K562 (cell line): ENCODE data around the gene WFIKKN1. TPM values are rescaled to one million over a fixed set of nuclear protein-coding genes. Genes with fewer than 3 reads are reported as not detected.

Source experiments
- ATAC-seq: fragments of 200-7000 bp; cut with Tn5 transposase; 3 replicates; pipeline ENCODE4 v1.9.1; 2020; ENCODE audit warnings: moderate library complexity
- BruUV-seq: library from RNA; stranded (reverse); fragments of 400-500 nt; replicated peaks from 2 replicates; lab custom pipeline; 2021; lab: Mats Ljungman, UMichigan
- CTCF ChIA-PET: fragments of 300-600 bp; formaldehyde crosslinking; extraction: SDS; loops from one replicate; lab custom pipeline; 2021; ENCODE audit warnings: low intra/inter-chr PET ratio; lab: Yijun Ruan, JAX
- POLR2A ChIA-PET: fragments of 300-600, 350-650 bp; sonication (Branson Sonifier 250); formaldehyde crosslinking; extraction: SDS; loops from one replicate; lab custom pipeline; 2021; ENCODE audit warnings: antibody characterized with exemption, inconsistent platforms; lab: Yijun Ruan, JAX
- DNase-seq, 4 experiments: peaks; one replicate each; pipeline versions ENCODE4 v3.0.0 to v3.0.0-alpha.2; 2011 to 2018; ENCODE audit warnings: low spot score in 3 of 4, mixed read lengths in 3 of 4; ENCODE audit errors: extremely low read depth in 1 of 4
- FAIRE-seq: peaks from 2 replicates; lab custom pipeline; 2011; peaks lifted over from hg19 to GRCh38; lab: Jason Lieb, UNC
- H2AFZ ChIP-seq: 2 replicates; pipeline ENCODE4 v1.6.0; 2011; ENCODE audit warnings: low read depth, low read length, control low read depth, inconsistent platforms
- H3K27ac ChIP-seq: fragments of 200-600 bp; 3 replicates; pipeline ENCODE4 v1.8.0; 2011; ENCODE audit warnings: low read depth, mild to moderate bottlenecking, control low read depth, inconsistent platforms, low read length, moderate library complexity, mixed read lengths; ENCODE audit errors: extremely low read depth
- H3K27me3 ChIP-seq, 2 experiments: fragments of 300-600 bp in 1 of 2; 2 replicates in 1 of 2; 3 replicates in 1 of 2; pipeline versions ENCODE4 v1.6.0 to v1.8.0; 2011; ENCODE audit warnings: inconsistent platforms in 2 of 2, low read length in 2 of 2, mild to moderate bottlenecking in 1 of 2, mixed read lengths in 1 of 2, moderate library complexity in 1 of 2; ENCODE audit not compliant: control insufficient read depth in 2 of 2, insufficient read depth in 2 of 2
- H3K36me3 ChIP-seq: fragments of 300-600 bp; 3 replicates; pipeline ENCODE4 v1.8.0; 2011; ENCODE audit warnings: mild to moderate bottlenecking, low read length, inconsistent platforms; ENCODE audit not compliant: control insufficient read depth, insufficient read depth
- H3K4me1 ChIP-seq, 2 experiments: fragments of 200-600 bp in 1 of 2; replicated peaks in 1 of 2; 2 replicates in 1 of 2; 3 replicates in 1 of 2; pipeline versions ENCODE4 v1.5.1 to v1.8.0; 2011; ENCODE audit warnings: inconsistent platforms in 2 of 2, low read length in 2 of 2, mild to moderate bottlenecking in 1 of 2, mixed read lengths in 1 of 2, moderate library complexity in 1 of 2; ENCODE audit not compliant: control insufficient read depth in 2 of 2, insufficient read depth in 2 of 2
- H3K4me2 ChIP-seq: 2 replicates; pipeline ENCODE4 v1.6.1; 2011; ENCODE audit warnings: low read length, control low read depth, inconsistent platforms, mixed read lengths; ENCODE audit not compliant: insufficient read depth
- H3K4me3 ChIP-seq: fragments of 200-600 bp; sonication (generic), shearing (Covaris generic); 2 replicates; pipeline ENCODE4 v1.5.1; 2016; ENCODE audit warnings: control low read depth, inconsistent platforms
- H3K79me2 ChIP-seq: fragments of 200-600 bp; 3 replicates; pipeline ENCODE4 v1.8.0; 2011; ENCODE audit warnings: low read length, inconsistent platforms; ENCODE audit not compliant: control insufficient read depth, insufficient read depth
- H3K9ac ChIP-seq, 2 experiments: 2 replicates each; pipeline versions ENCODE4 v1.6.0 to v1.6.1; 2011; ENCODE audit warnings: low read depth in 2 of 2, low read length in 2 of 2, control low read depth in 1 of 2, inconsistent platforms in 1 of 2, mild to moderate bottlenecking in 1 of 2, mixed read lengths in 1 of 2; ENCODE audit not compliant: insufficient read depth in 1 of 2
- H3K9me1 ChIP-seq: one replicate; pipeline ENCODE4 v1.6.0; 2011; ENCODE audit warnings: inconsistent platforms, mild to moderate bottlenecking, low read length, moderate library complexity; ENCODE audit not compliant: control insufficient read depth, insufficient read depth
- H3K9me3 ChIP-seq: replicated peaks from 2 replicates; pipeline ENCODE4 v1.5.1; 2011; ENCODE audit warnings: low read depth, low read length, inconsistent platforms; ENCODE audit not compliant: control insufficient read depth, insufficient read depth
- H4K20me1 ChIP-seq: replicated peaks from 2 replicates; pipeline ENCODE4 v1.6.1; 2011; ENCODE audit warnings: low read length, inconsistent platforms, mixed read lengths; ENCODE audit not compliant: control insufficient read depth, insufficient read depth
- CCNT2 ChIP-seq: IDR thresholded peaks from 2 replicates; pipeline ENCODE4 v1.6.1; 2011; ENCODE audit warnings: borderline replicate concordance, low read depth, mild to moderate bottlenecking, moderate library complexity, mixed read lengths, low read length; ENCODE audit not compliant: insufficient read length; ENCODE audit errors: extremely low read depth
- CXXC5 ChIP-seq: fragments of 250-450 bp; sonication (Bioruptor Pico); IDR thresholded peaks from 2 replicates; pipeline ENCODE4 v1.8.0; 2022; ENCODE audit warnings: inconsistent platforms, mild to moderate bottlenecking, moderate library complexity
- ESRRA ChIP-seq: fragments of 450-650 bp; IDR thresholded peaks from 2 replicates; pipeline ENCODE4 v1.6.1; 2014; ENCODE audit warnings: low read depth, mild to moderate bottlenecking, moderate library complexity, borderline replicate concordance
- ETV1 ChIP-seq: fragments of 450-650 bp; conservative IDR thresholded peaks from 2 replicates; pipeline ENCODE4 v1.6.1; 2016; ENCODE audit warnings: missing genetic modification characterization, control low read depth, low read depth, missing compliant biosample characterization
- GABPB1 ChIP-seq: sonication (generic); formaldehyde crosslinking; IDR thresholded peaks from 2 replicates; pipeline ENCODE4 v1.8.0; 2022; ENCODE audit warnings: mild to moderate bottlenecking, missing genetic modification reagents
- MTF1 ChIP-seq: fragments of 250-450 bp; sonication (Bioruptor Pico); IDR thresholded peaks from 2 replicates; pipeline ENCODE4 v1.9.0; 2021; ENCODE audit warnings: moderate library complexity, mild to moderate bottlenecking, inconsistent platforms, borderline replicate concordance
- PHF8 ChIP-seq: fragments of 200-600 bp; sonication (generic); IDR thresholded peaks from 2 replicates; pipeline ENCODE4 v1.6.1; 2012; ENCODE audit warnings: mixed run types, mild to moderate bottlenecking, inconsistent platforms, low read length, moderate library complexity, borderline replicate concordance
- PRMT5 ChIP-seq: sonication (generic); formaldehyde crosslinking; IDR thresholded peaks from 2 replicates; pipeline ENCODE4 v1.5.0; 2020; ENCODE audit warnings: missing genetic modification reagents
- RBFOX2 ChIP-seq: fragments of 200-400 bp; formaldehyde crosslinking; IDR thresholded peaks from 2 replicates; pipeline ENCODE4 v1.6.1; 2017; ENCODE audit warnings: low read depth, mild to moderate bottlenecking, low read length, moderate library complexity
- TOE1 ChIP-seq, 2 experiments: fragments of 450-650 bp in 1 of 2; sonication (generic) in 1 of 2; formaldehyde crosslinking in 1 of 2; IDR thresholded peaks; 2 replicates each; pipeline versions ENCODE4 v1.7.1 to v1.8.0; 2016 to 2022; ENCODE audit warnings: borderline replicate concordance in 2 of 2, mild to moderate bottlenecking in 2 of 2, antibody characterized with exemption in 1 of 2, inconsistent platforms in 1 of 2, low read depth in 1 of 2, missing genetic modification reagents in 1 of 2, moderate library complexity in 1 of 2
- ZBTB17 ChIP-seq: fragments of 450-650 bp; formaldehyde crosslinking; IDR thresholded peaks from 2 replicates; pipeline ENCODE4 v1.4.0; 2020; ENCODE audit warnings: mild to moderate bottlenecking
- ZNF395 ChIP-seq: fragments of 200-800 bp; sonication (Bioruptor generic); IDR thresholded peaks from 2 replicates; pipeline ENCODE4 v1.6.1; 2017; ENCODE audit warnings: missing genetic modification characterization, missing compliant biosample characterization
- ZNF584 ChIP-seq: fragments of 200-800 bp; sonication (Bioruptor generic); IDR thresholded peaks from 2 replicates; pipeline ENCODE4 v1.6.1; 2016; ENCODE audit warnings: low read depth, mild to moderate bottlenecking, missing genetic modification characterization, missing compliant biosample characterization
- ZNF766 ChIP-seq: fragments of 200-800 bp; sonication (Bioruptor generic); conservative IDR thresholded peaks from 2 replicates; pipeline ENCODE4 v1.6.1; 2016; ENCODE audit warnings: missing genetic modification characterization, missing compliant biosample characterization
- WGBS: fragments of 100-300 bp; shearing (Covaris generic); methylation state at CpG from one replicate; pipeline ENCODE4 v1.1.6; 2016; ENCODE audit warnings: low coverage, mixed read lengths; ENCODE audit not compliant: insufficient coverage; ENCODE audit errors: missing lambda C conversion rate; 5-methylcytosine and 5-hydroxymethylcytosine counted together
- in situ Hi-C: fragments of 300-500 bp; cut with MboI; formaldehyde crosslinking; loops from 4 replicates; pipeline ENCODE4 v1.15.0; 2018; ENCODE audit warnings: inconsistent platforms, mixed read lengths
- intact Hi-C: fragments of 100-400 bp; cut with micrococcal nuclease; formaldehyde crosslinking; loops from 2 replicates; pipeline ENCODE4 v1.14.2; 2022
- polyA plus RNA-seq, 8 experiments: library from polyadenylated mRNA; depleted of rRNA in 4 of 8; stranded (reverse) in 5 of 8; unstranded in 3 of 8; fragments of >200 nt; fragmentation: Nextera tagmentation in 2 of 8; fragmentation: Illumina TruSeq in 1 of 8; extraction: Ambion mirVana in 2 of 8; extraction: Trizol in 1 of 8; gene quantifications; 2 replicates each; pipeline versions ENCODE4 v1.2.1 to v1.2.3, GENCODE V29; 2011 to 2014; ENCODE audit warnings: inconsistent platforms in 1 of 8, missing spikeins in 1 of 8
- total RNA-seq, 7 experiments: library from RNA; depleted of rRNA in 6 of 7; stranded (reverse); fragments of >200 nt in 6 of 7; fragmentation: Illumina TruSeq in 2 of 7; extraction: Trizol in 2 of 7; gene quantifications; 2 replicates each; pipeline versions ENCODE4 v1.2.1 to v1.2.3, GENCODE V29; 2011 to 2021; ENCODE audit warnings: low replicate concordance in 1 of 7
- TF ChIP-seq, protein P1 (sequence below): sonication (generic); formaldehyde crosslinking; IDR thresholded peaks from 2 replicates; pipeline ENCODE4 v1.9.0; 2022; ENCODE audit warnings: mild to moderate bottlenecking, missing genetic modification reagents

Gene WFIKKN1
- total and polyA plus RNA-seq, 9 of the 15 experiments (the other 6 are each of a cell fraction or from before 2014, with no cell fraction given), result 0.14 to 1.1 (median 0.50) TPM; not detected in 4

DNA sequence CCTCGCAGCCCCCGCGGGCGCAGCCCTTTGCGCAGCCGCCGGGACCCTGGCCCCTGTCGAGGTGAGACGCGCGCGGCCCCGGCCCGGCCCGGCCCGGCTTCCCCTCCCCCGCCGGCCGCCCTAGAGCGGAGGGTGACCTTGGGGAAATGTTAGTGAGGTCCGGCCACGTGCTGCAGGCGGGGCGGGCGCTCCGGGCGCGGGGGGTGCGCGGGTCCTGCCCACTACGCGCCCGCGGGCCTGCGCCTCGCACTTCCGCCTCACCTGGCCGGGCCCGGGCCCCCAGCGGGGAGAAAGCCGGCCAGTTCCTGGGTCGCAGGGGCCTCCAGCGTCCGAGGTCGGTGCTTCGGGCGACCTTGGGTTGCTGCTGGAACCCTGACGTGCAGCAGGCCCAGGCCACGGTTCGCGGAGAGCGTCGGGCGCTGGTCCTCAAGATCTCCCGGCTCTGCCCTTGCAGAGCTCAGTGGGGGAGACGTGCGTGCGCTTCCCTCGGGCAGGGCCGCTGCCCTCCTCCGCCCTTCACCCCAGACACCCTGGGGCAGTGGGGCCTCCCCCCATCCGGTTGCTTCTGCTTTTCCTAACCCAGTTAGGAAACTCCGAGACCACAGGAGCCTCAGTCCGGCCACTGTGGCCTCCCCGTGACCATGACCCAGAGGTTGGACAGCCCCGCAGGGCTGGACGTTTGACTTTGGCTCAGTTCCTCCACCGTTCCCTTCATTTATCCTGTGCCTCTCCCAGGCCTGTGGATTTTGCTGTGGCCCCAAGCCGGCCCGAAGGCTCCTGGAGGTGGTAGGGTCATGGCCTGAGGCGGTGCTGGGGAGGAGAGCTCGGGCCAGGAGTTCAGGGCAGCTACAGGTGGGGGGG is 11.6 kb downstream of the WFIKKN1 start:
- H3K9ac ChIP-seq, result peak overlapping the region; percentile 91 to 99
- peak; percentile 46 for TF ChIP-seq CCNT2
- TF ChIP-seq, protein P1, sequence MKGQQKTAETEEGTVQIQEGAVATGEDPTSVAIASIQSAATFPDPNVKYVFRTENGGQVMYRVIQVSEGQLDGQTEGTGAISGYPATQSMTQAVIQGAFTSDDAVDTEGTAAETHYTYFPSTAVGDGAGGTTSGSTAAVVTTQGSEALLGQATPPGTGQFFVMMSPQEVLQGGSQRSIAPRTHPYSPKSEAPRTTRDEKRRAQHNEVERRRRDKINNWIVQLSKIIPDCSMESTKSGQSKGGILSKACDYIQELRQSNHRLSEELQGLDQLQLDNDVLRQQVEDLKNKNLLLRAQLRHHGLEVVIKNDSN (CRISPR knock-in tag), result peak; percentile 56
- no peak for TF ChIP-seq TOE1 (IDR thresholded peaks at IDR 0.05; ENCODE audit: borderline replicate concordance)
- TF ChIP-seq TOE1 (CRISPR knock-in tag; IDR thresholded peaks at IDR 0.05; ENCODE audit: borderline replicate concordance, low read depth), result 0 out of 2 replicates have a peak, but pooled peaks have one; percentile 46
- TF ChIP-seq RBFOX2, result peak; percentile 10
- TF ChIP-seq ESRRA, result peak; percentile 98
- TF ChIP-seq ZNF766, result 0 out of 2 replicates have a peak, but pooled peaks have one; percentile 2
- peak; percentile 27; the same call in 1 of the 2 replicates for TF ChIP-seq ZBTB17
- TF ChIP-seq PHF8, result peak; percentile 34; the same call in 1 of the 2 replicates
- 0 out of 2 replicates have a peak, but pooled peaks have one; percentile 68 for TF ChIP-seq PRMT5
- no peak for TF ChIP-seq MTF1 (CRISPR knock-in tag)
- peak; percentile 20 for TF ChIP-seq CXXC5
- peak; percentile 44; the same call in 1 of the 2 replicates for TF ChIP-seq ETV1 (tag)
- TF ChIP-seq GABPB1, result peak; percentile 70
- no peak for TF ChIP-seq ZNF584
- peak; percentile 59; the same call in 1 of the 2 replicates for TF ChIP-seq ZNF395

More for the DNA sequence above, 11.6 kb downstream of the WFIKKN1 start:
- DNase-seq (peak; percentile 71 to 82 (median 77)), FAIRE-seq (peak; percentile 52), ATAC-seq (peak; percentile 28)
- ChIA-PET CTCF (no interaction called here), POLR2A (interaction anchor here (0.7 to 2.3 kb wide), 7 partner anchors 9 to 81 kb away, joined by 3 to 13 read pairs (median 4); partner anchors contain the start of gene NHLRC4)
- H3K9me3 ChIP-seq, result no peaks in the 10 kb centered on the region
- no peaks in the 10 kb centered on the region for H4K20me1 ChIP-seq
- intact Hi-C loops (no loop called here), in situ Hi-C loops (no loop called here)
- H3K27me3 ChIP-seq, result no peaks in the 10 kb centered on the region
- H3K4me2 ChIP-seq, result peak overlapping the region; percentile 92
- peak overlapping the region; percentile 89 for H3K4me3 ChIP-seq
- H3K36me3 ChIP-seq, result peaks cover 41% of the 10 kb centered on the region; the same call in 2 of the 3 replicates
- H3K79me2 ChIP-seq, result peaks cover 59% of the 10 kb centered on the region
- under 1% methylated on average over 48 of the region's 72 CpGs for WGBS
- 0 out of 2 replicates have a peak overlapping the region, but pooled peaks have one; percentile 81 for H2AFZ ChIP-seq
- no peaks in the 10 kb centered on the region for H3K9me1 ChIP-seq
- H3K4me1 ChIP-seq, result peaks cover 13 to 84% of the 10 kb centered on the region in 2 experiments; a peak in 4 of 5 replicates
- H3K27ac ChIP-seq, result peak overlapping the region; percentile 94
- BruUV-seq, result no TSS peak
